ENCODE results near the gene SFTPB.
"Not testable (repeated sequence)": the region's sequence is repeated elsewhere in the genome, so short reads cannot be mapped to it uniquely, and the experiment has no call there.

SFTPB gene

GRCh38 chr2:85674417-85674816 is 6.4 kb upstream of the SFTPB start:
- no peaks in the 10 kb centered on the region for H4K20me1 ChIP-seq (ENCODE audit: insufficient read depth)
- H3K79me2 ChIP-seq (ENCODE audit: insufficient read depth, low read depth): no peaks in the 10 kb centered on the region
- H3K36me3 ChIP-seq (ENCODE audit: insufficient read depth): no peaks in the 10 kb centered on the region
- TF ChIP-seq CTCF (conservative IDR thresholded peaks at IDR 0.05; ENCODE audit: low read depth, low read length): no peak
- no peak overlapping the region for H2AFZ ChIP-seq (ENCODE audit: low read depth)
- no peak overlapping the region for H3K9ac ChIP-seq
- H3K4me1 ChIP-seq (ENCODE audit: low read depth, poor library complexity, severe bottlenecking): peaks cover 7% of the 10 kb centered on the region
- no peak overlapping the region for H3K4me3 ChIP-seq (IDR thresholded peaks at IDR 0.05; ENCODE audit: insufficient read depth, low read depth, low read length)
- no peaks in the 10 kb centered on the region for H3K27me3 ChIP-seq (ENCODE audit: insufficient read depth, low read depth)
- H3K4me2 ChIP-seq: no peak overlapping the region
- H3K27ac ChIP-seq: no peak overlapping the region

- no peaks in the 10 kb centered on the region for H3K79me2 ChIP-seq (ENCODE audit: insufficient read depth, low read depth)
- no peak overlapping the region for H3K9ac ChIP-seq
- H3K4me1 ChIP-seq (ENCODE audit: low read depth, poor library complexity, severe bottlenecking): peaks cover 1% of the 10 kb centered on the region
- H3K27ac ChIP-seq: no peak overlapping the region
- H2AFZ ChIP-seq (ENCODE audit: low read depth): no peak overlapping the region
- H3K27me3 ChIP-seq (ENCODE audit: insufficient read depth, low read depth): no peaks in the 10 kb centered on the region
- no peak overlapping the region for H3K4me3 ChIP-seq (IDR thresholded peaks at IDR 0.05; ENCODE audit: insufficient read depth, low read depth, low read length)
- TF ChIP-seq CTCF (conservative IDR thresholded peaks at IDR 0.05; ENCODE audit: low read depth, low read length): no peak
- no peaks in the 10 kb centered on the region for H3K36me3 ChIP-seq (ENCODE audit: insufficient read depth)
- H3K4me2 ChIP-seq: no peak overlapping the region
- no peaks in the 10 kb centered on the region for H4K20me1 ChIP-seq (ENCODE audit: insufficient read depth)
Measured at GRCh38 chr2:85673716-85674375, 5.8 kb upstream of the SFTPB start.

- H3K27me3 ChIP-seq (ENCODE audit: insufficient read depth, low read depth): no peaks in the 10 kb centered on the region
- no peak overlapping the region for H3K27ac ChIP-seq
- no peak overlapping the region for H3K4me3 ChIP-seq (IDR thresholded peaks at IDR 0.05; ENCODE audit: insufficient read depth, low read depth, low read length)
- no peak for TF ChIP-seq CTCF (conservative IDR thresholded peaks at IDR 0.05; ENCODE audit: low read depth, low read length)
- H3K9ac ChIP-seq: no peak overlapping the region
- no peaks in the 10 kb centered on the region for H3K4me1 ChIP-seq (ENCODE audit: low read depth, poor library complexity, severe bottlenecking)
- no peaks in the 10 kb centered on the region for H3K79me2 ChIP-seq (ENCODE audit: insufficient read depth, low read depth)
- H4K20me1 ChIP-seq (ENCODE audit: insufficient read depth): no peaks in the 10 kb centered on the region
- H3K36me3 ChIP-seq (ENCODE audit: insufficient read depth): no peaks in the 10 kb centered on the region
- H3K4me2 ChIP-seq: no peak overlapping the region
- H2AFZ ChIP-seq (ENCODE audit: low read depth): no peak overlapping the region
Measured at GRCh38 chr2:85672456-85672855, 4.5 kb upstream of the SFTPB start.

GRCh38 chr2:85670416-85670815 is 2.4 kb upstream of the SFTPB start:
- H3K27ac ChIP-seq; H3K4me3 ChIP-seq (IDR thresholded peaks at IDR 0.05; ENCODE audit: insufficient read depth, low read depth, low read length); H4K20me1 ChIP-seq (ENCODE audit: insufficient read depth); H3K4me2 ChIP-seq; H2AFZ ChIP-seq (ENCODE audit: low read depth); H3K36me3 ChIP-seq (ENCODE audit: insufficient read depth); H3K79me2 ChIP-seq (ENCODE audit: insufficient read depth, low read depth); H3K27me3 ChIP-seq (ENCODE audit: insufficient read depth, low read depth); H3K9ac ChIP-seq; H3K4me1 ChIP-seq (ENCODE audit: low read depth, poor library complexity, severe bottlenecking): not testable (repeated sequence)

GRCh38 chr2:85669549-85669948 is 1.6 kb upstream of the SFTPB start:
- H3K4me1 ChIP-seq (ENCODE audit: low read depth, poor library complexity, severe bottlenecking): no peaks in the 10 kb centered on the region
- no peak overlapping the region for H3K4me3 ChIP-seq (IDR thresholded peaks at IDR 0.05; ENCODE audit: insufficient read depth, low read depth, low read length)
- H3K9ac ChIP-seq: no peak overlapping the region
- no peaks in the 10 kb centered on the region for H3K36me3 ChIP-seq (ENCODE audit: insufficient read depth)
- no peak overlapping the region for H2AFZ ChIP-seq (ENCODE audit: low read depth)
- H3K4me2 ChIP-seq: no peak overlapping the region
- no peaks in the 10 kb centered on the region for H4K20me1 ChIP-seq (ENCODE audit: insufficient read depth)
- no peaks in the 10 kb centered on the region for H3K27me3 ChIP-seq (ENCODE audit: insufficient read depth, low read depth)
- TF ChIP-seq CTCF (conservative IDR thresholded peaks at IDR 0.05; ENCODE audit: low read depth, low read length): no peak
- no peak overlapping the region for H3K27ac ChIP-seq
- no peaks in the 10 kb centered on the region for H3K79me2 ChIP-seq (ENCODE audit: insufficient read depth, low read depth)
